ENCODE measurements around the gene UFD1. TPM values are rescaled to one million over a fixed set of nuclear protein-coding genes. Genes with fewer than 3 reads are reported as not detected.

Gene UFD1
- total RNA-seq, 1 donor from 2014 or later = 37.7 TPM

- no peak for DNase-seq (ENCODE audit: low spot score)
- H3K9me3 ChIP-seq (ENCODE audit: low read depth) = no peaks in the 10 kb centered on the region
- Mint-ChIP-seq H3K9me3 (no peaks in the 10 kb centered on the region), H3K27ac (no peak overlapping the region), H3K36me3 (peaks cover 7% of the 10 kb centered on the region), H3K4me1 (no peaks in the 10 kb centered on the region), H3K4me3 (no peak overlapping the region), H3K27me3 (ENCODE audit: insufficient read depth, low read depth) (no peaks in the 10 kb centered on the region)
- H3K4me3 ChIP-seq = no peak overlapping the region
- TF ChIP-seq EZH2 (IDR thresholded peaks at IDR 0.05) = no peak
- TF ChIP-seq, protein P1, sequence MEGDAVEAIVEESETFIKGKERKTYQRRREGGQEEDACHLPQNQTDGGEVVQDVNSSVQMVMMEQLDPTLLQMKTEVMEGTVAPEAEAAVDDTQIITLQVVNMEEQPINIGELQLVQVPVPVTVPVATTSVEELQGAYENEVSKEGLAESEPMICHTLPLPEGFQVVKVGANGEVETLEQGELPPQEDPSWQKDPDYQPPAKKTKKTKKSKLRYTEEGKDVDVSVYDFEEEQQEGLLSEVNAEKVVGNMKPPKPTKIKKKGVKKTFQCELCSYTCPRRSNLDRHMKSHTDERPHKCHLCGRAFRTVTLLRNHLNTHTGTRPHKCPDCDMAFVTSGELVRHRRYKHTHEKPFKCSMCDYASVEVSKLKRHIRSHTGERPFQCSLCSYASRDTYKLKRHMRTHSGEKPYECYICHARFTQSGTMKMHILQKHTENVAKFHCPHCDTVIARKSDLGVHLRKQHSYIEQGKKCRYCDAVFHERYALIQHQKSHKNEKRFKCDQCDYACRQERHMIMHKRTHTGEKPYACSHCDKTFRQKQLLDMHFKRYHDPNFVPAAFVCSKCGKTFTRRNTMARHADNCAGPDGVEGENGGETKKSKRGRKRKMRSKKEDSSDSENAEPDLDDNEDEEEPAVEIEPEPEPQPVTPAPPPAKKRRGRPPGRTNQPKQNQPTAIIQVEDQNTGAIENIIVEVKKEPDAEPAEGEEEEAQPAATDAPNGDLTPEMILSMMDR (IDR thresholded peaks at IDR 0.05) = no peak
- no peak for TF ChIP-seq EZH2phosphoT487 (IDR thresholded peaks at IDR 0.05)
- no peak overlapping the region for H3K27ac ChIP-seq
- H3K4me2 ChIP-seq = no peak overlapping the region
- H2AFZ ChIP-seq (replicated peaks) = no peak overlapping the region
- no peaks in the 10 kb centered on the region for H3F3A ChIP-seq (ENCODE audit: low read depth)
- H3K27me3 ChIP-seq = no peaks in the 10 kb centered on the region
- no peaks in the 10 kb centered on the region for H3K79me2 ChIP-seq (ENCODE audit: low read depth)
- no peaks in the 10 kb centered on the region for H3K36me3 ChIP-seq
- no peaks in the 10 kb centered on the region for H4K20me1 ChIP-seq (ENCODE audit: low read depth)
- H3K9ac ChIP-seq = no peak overlapping the region
- no peaks in the 10 kb centered on the region for H3K4me1 ChIP-seq
These were observed 17.3 kb upstream of the UFD1 start for GRCh38 chr22:19496324-19496630.

DNA sequence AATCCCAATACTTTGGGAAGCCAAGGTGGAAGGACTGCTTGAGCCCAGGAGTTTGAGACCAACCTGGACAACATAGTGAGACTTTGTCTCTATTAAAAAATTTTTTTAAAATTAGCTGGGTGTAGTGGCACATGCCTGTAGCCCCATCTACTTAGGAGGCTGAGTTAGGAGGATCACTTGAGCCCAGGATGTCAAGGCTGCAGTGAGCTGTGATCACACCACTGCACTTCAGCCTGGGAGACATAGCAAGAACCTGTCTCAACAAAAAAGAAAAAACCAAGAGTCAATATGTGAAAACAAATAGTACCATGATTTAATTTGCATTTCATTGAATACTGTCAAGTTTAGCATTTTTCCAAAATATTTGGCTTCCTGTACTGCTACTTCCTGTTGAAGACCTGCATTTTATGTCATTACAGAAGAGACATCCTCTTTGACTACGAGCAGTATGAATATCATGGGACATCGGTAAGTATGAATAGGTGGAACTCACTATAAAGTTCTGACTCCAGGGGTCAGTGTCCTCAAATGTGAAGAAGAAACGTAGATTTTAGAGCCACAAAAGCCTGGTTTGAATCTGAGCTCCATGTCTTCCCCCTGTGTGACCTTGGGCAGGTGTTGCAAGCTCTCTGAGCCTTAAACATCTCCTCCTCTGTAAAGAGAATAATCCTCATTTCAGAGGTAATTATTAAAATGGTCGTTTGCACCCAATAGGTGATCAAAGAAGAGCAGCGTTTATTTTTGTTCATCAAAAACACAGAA lies 16.8 kb upstream of the UFD1 start:
- no peak overlapping the region for H3K27ac Mint-ChIP-seq
- Histone ChIP-seq H3F3A (ENCODE audit: low read depth) (no peaks in the 10 kb centered on the region), H3K9me3 (ENCODE audit: low read depth) (no peaks in the 10 kb centered on the region), H3K27ac (no peak overlapping the region), H3K9ac (no peak overlapping the region), H3K4me3 (no peak overlapping the region), H3K4me1 (no peaks in the 10 kb centered on the region), H3K79me2 (ENCODE audit: low read depth) (no peaks in the 10 kb centered on the region), H2AFZ (replicated peaks) (no peak overlapping the region), H4K20me1 (ENCODE audit: low read depth) (no peaks in the 10 kb centered on the region), H3K36me3 (no peaks in the 10 kb centered on the region), H3K27me3 (no peaks in the 10 kb centered on the region), H3K4me2 (no peak overlapping the region)
- DNase-seq (ENCODE audit: low spot score) = no peak
- H3K27me3 Mint-ChIP-seq (ENCODE audit: insufficient read depth, low read depth) = no peaks in the 10 kb centered on the region
- peaks cover 7% of the 10 kb centered on the region for H3K36me3 Mint-ChIP-seq
- H3K4me1 Mint-ChIP-seq = no peaks in the 10 kb centered on the region
- TF ChIP-seq, protein P1 (IDR thresholded peaks at IDR 0.05) = no peak
- TF ChIP-seq EZH2phosphoT487 (IDR thresholded peaks at IDR 0.05) (no peak), EZH2 (IDR thresholded peaks at IDR 0.05) (no peak)
- no peak overlapping the region for H3K4me3 Mint-ChIP-seq
- no peaks in the 10 kb centered on the region for H3K9me3 Mint-ChIP-seq

- Mint-ChIP-seq H3K27ac (no peak overlapping the region), H3K4me3 (no peak overlapping the region), H3K27me3 (ENCODE audit: insufficient read depth, low read depth) (no peaks in the 10 kb centered on the region), H3K36me3 (peaks cover 7% of the 10 kb centered on the region), H3K4me1 (no peaks in the 10 kb centered on the region), H3K9me3 (no peaks in the 10 kb centered on the region)
- Histone ChIP-seq H2AFZ (replicated peaks) (no peak overlapping the region), H4K20me1 (ENCODE audit: low read depth) (peaks cover 2% of the 10 kb centered on the region), H3K36me3 (no peaks in the 10 kb centered on the region), H3K9me3 (ENCODE audit: low read depth) (no peaks in the 10 kb centered on the region), H3K79me2 (ENCODE audit: low read depth) (no peaks in the 10 kb centered on the region), H3K27ac (no peak overlapping the region), H3K4me3 (no peak overlapping the region), H3K4me1 (no peaks in the 10 kb centered on the region), H3K27me3 (no peaks in the 10 kb centered on the region), H3K4me2 (no peak overlapping the region), H3K9ac (no peak overlapping the region), H3F3A (ENCODE audit: low read depth) (no peaks in the 10 kb centered on the region)
- DNase-seq (ENCODE audit: low spot score) = no peak
- TF ChIP-seq, protein P1 (IDR thresholded peaks at IDR 0.05) = no peak
- no peak for TF ChIP-seq EZH2phosphoT487 (IDR thresholded peaks at IDR 0.05)
- no peak for TF ChIP-seq EZH2 (IDR thresholded peaks at IDR 0.05)
These were observed 15.7 kb upstream of the UFD1 start for GRCh38 chr22:19494676-19495173.
